H9 (cell line): ENCODE data around the gene NKX1-2. TPM values are rescaled to one million over a fixed set of nuclear protein-coding genes. Genes with fewer than 3 reads are reported as not detected.
"Not testable (repeated sequence)": the region's sequence is repeated elsewhere in the genome, so short reads cannot be mapped to it uniquely, and the experiment has no call there.

ENCODE experiments used
- DNase-seq: peaks from one replicate; pipeline ENCODE4 v3.0.0-alpha.2; 2017
- H2AFZ ChIP-seq: one replicate; pipeline ENCODE4 v1.6.1; 2013; ENCODE audit warnings: mild to moderate bottlenecking, low read length, control low read depth, moderate library complexity
- H2AK5ac ChIP-seq: 2 replicates; pipeline ENCODE4 v1.6.1; 2013; ENCODE audit warnings: low read length, control low read depth, mixed read lengths; ENCODE audit not compliant: insufficient read length
- H2BK120ac ChIP-seq: one replicate; pipeline ENCODE4 v1.6.1; 2013; ENCODE audit warnings: low read depth, mild to moderate bottlenecking, low read length, control low read depth, inconsistent platforms; ENCODE audit not compliant: poor library complexity, severe bottlenecking
- H2BK12ac ChIP-seq: 2 replicates; pipeline ENCODE4 v1.6.1; 2013; ENCODE audit warnings: low read length, control low read depth, mixed read lengths, low read depth; ENCODE audit not compliant: insufficient read length
- H2BK15ac ChIP-seq: 2 replicates; pipeline ENCODE4 v1.6.1; 2013; ENCODE audit warnings: low read depth, low read length, control low read depth
- H2BK20ac ChIP-seq: one replicate; pipeline ENCODE4 v1.6.1; 2013; ENCODE audit warnings: low read depth, mild to moderate bottlenecking, low read length, control low read depth, inconsistent platforms; ENCODE audit not compliant: poor library complexity, severe bottlenecking
- H2BK5ac ChIP-seq: 2 replicates; pipeline ENCODE4 v1.6.1; 2013; ENCODE audit warnings: low read length, control low read depth, mixed read lengths; ENCODE audit not compliant: insufficient read length
- H3K14ac ChIP-seq: 2 replicates; pipeline ENCODE4 v1.6.1; 2013; ENCODE audit warnings: low read length, control low read depth; ENCODE audit not compliant: insufficient read depth
- H3K18ac ChIP-seq: 2 replicates; pipeline ENCODE4 v1.6.1; 2013; ENCODE audit warnings: low read depth, mild to moderate bottlenecking, mixed read lengths, low read length, control low read depth; ENCODE audit not compliant: insufficient read length
- H3K23ac ChIP-seq: 2 replicates; pipeline ENCODE4 v1.6.1; 2013; ENCODE audit warnings: low read length, control low read depth, mixed read lengths, low read depth; ENCODE audit not compliant: insufficient read length
- H3K23me2 ChIP-seq: 2 replicates; pipeline ENCODE4 v1.6.1; 2013; ENCODE audit warnings: low read depth, mild to moderate bottlenecking, mixed read lengths, low read length, control low read depth; ENCODE audit not compliant: insufficient read length, poor library complexity, severe bottlenecking
- H3K27ac ChIP-seq: 2 replicates; pipeline ENCODE4 v1.5.1; 2013; ENCODE audit warnings: low read length, control low read depth, mixed read lengths, low read depth; ENCODE audit not compliant: insufficient read length
- H3K27me3 ChIP-seq: 2 replicates; pipeline ENCODE4 v1.6.1; 2013; ENCODE audit warnings: low read length, control low read depth, inconsistent platforms; ENCODE audit not compliant: insufficient read depth
- H3K4ac ChIP-seq: 2 replicates; pipeline ENCODE4 v1.6.1; 2013; ENCODE audit warnings: low read depth, mild to moderate bottlenecking, control low read depth, inconsistent platforms, low read length, moderate library complexity
- H3K4me1 ChIP-seq: 2 replicates; pipeline ENCODE4 v1.6.1; 2013; ENCODE audit warnings: low read length, control low read depth, inconsistent platforms; ENCODE audit not compliant: insufficient read depth
- H3K4me2 ChIP-seq: 2 replicates; pipeline ENCODE4 v1.6.1; 2013; ENCODE audit warnings: low read length, control low read depth, mixed read lengths; ENCODE audit not compliant: insufficient read length, insufficient read depth
- H3K56ac ChIP-seq: 2 replicates; pipeline ENCODE4 v1.6.1; 2013; ENCODE audit warnings: low read depth, mild to moderate bottlenecking, mixed read lengths, low read length, control low read depth; ENCODE audit not compliant: insufficient read length
- H3K79me1 ChIP-seq: 2 replicates; pipeline ENCODE4 v1.6.1; 2013; ENCODE audit warnings: low read depth, mild to moderate bottlenecking, moderate library complexity, low read length, control low read depth, inconsistent platforms; ENCODE audit not compliant: insufficient read depth, poor library complexity, severe bottlenecking
- H3K79me2 ChIP-seq: 2 replicates; pipeline ENCODE4 v1.6.1; 2013; ENCODE audit warnings: low read length, control low read depth, inconsistent platforms; ENCODE audit not compliant: insufficient read depth
- H3K9ac ChIP-seq: 2 replicates; pipeline ENCODE4 v1.6.1; 2013; ENCODE audit warnings: low read length, control low read depth, mixed read lengths; ENCODE audit not compliant: insufficient read length; ENCODE audit errors: extremely low read depth
- H3K9me3 ChIP-seq: one replicate; pipeline ENCODE4 v1.6.1; 2013; ENCODE audit warnings: low read depth, low read length, inconsistent platforms; ENCODE audit not compliant: control insufficient read depth
- H3T11ph ChIP-seq: one replicate; pipeline ENCODE4 v1.6.1; 2013; ENCODE audit warnings: mild to moderate bottlenecking, low read length, control low read depth, inconsistent platforms
- H4K20me1 ChIP-seq: one replicate; pipeline ENCODE4 v1.6.1; 2013; ENCODE audit not compliant: control insufficient read depth, insufficient read length, insufficient read depth
- H4K5ac ChIP-seq: 2 replicates; pipeline ENCODE4 v1.6.1; 2013; ENCODE audit warnings: low read depth, mild to moderate bottlenecking, mixed read lengths, low read length, control low read depth; ENCODE audit not compliant: insufficient read length
- H4K8ac ChIP-seq: replicated peaks from 2 replicates; pipeline ENCODE4 v1.6.1; 2013; ENCODE audit warnings: low read length, control low read depth, mixed read lengths, low read depth; ENCODE audit not compliant: insufficient read length
- H4K91ac ChIP-seq: 2 replicates; pipeline ENCODE4 v1.6.1; 2013; ENCODE audit warnings: low read depth, mild to moderate bottlenecking, moderate library complexity, mixed read lengths, low read length, control low read depth; ENCODE audit not compliant: insufficient read length
- H3K27ac Mint-ChIP-seq, 3 experiments: 2 replicates in 2 of 3; 3 replicates in 1 of 3; pipeline ENCODE4 v1.8.0; 2020 to 2021; ENCODE audit warnings: mixed read lengths in 3 of 3, mild to moderate bottlenecking in 1 of 3, moderate library complexity in 1 of 3
- H3K27me3 Mint-ChIP-seq: 2 replicates; pipeline ENCODE4 v1.8.0; 2021; ENCODE audit warnings: low read depth, mild to moderate bottlenecking, moderate library complexity, mixed read lengths
- H3K36me3 Mint-ChIP-seq, 3 experiments: 2 replicates in 2 of 3; 3 replicates in 1 of 3; pipeline ENCODE4 v1.8.0; 2020 to 2021; ENCODE audit warnings: low read depth in 3 of 3, mixed read lengths in 3 of 3; ENCODE audit not compliant: insufficient read depth in 1 of 3
- H3K4me1 Mint-ChIP-seq, 2 experiments: 2 replicates each; pipeline ENCODE4 v1.8.0; 2020; ENCODE audit warnings: mixed read lengths in 2 of 2
- H3K4me3 Mint-ChIP-seq, 2 experiments: 2 replicates in 1 of 2; 3 replicates in 1 of 2; pipeline ENCODE4 v1.8.0; 2020 to 2021; ENCODE audit warnings: mild to moderate bottlenecking in 2 of 2, mixed read lengths in 2 of 2, moderate library complexity in 1 of 2
- H3K9me3 Mint-ChIP-seq, 2 experiments: 2 replicates in 1 of 2; 3 replicates in 1 of 2; pipeline ENCODE4 v1.8.0; 2020; ENCODE audit warnings: mild to moderate bottlenecking in 2 of 2, mixed read lengths in 2 of 2, moderate library complexity in 1 of 2
- WGBS: extraction: QIAGEN DNeasy Blood & Tissue Kit; methylation state at CpG from one replicate; pipeline ENCODE4 v1.1.7; 2013; ENCODE audit warnings: missing lambda C conversion rate, low lambda C conversion rate, mixed read lengths; ENCODE audit not compliant: insufficient read length; ENCODE audit errors: extremely low coverage; 5-methylcytosine and 5-hydroxymethylcytosine counted together
- total RNA-seq: library from RNA; stranded (reverse); gene quantifications from 2 replicates; pipeline ENCODE4 v1.2.1, GENCODE V29; 2021
- TF ChIP-seq, protein P1 (sequence below): fragments of 200-600 bp; sonication (generic); conservative IDR thresholded peaks from 3 replicates; pipeline ENCODE4 v1.8.0; 2021; ENCODE audit warnings: antibody characterized with exemption, mild to moderate bottlenecking

NKX1-2 gene
- total RNA-seq, 1 experiment from 2014 or later = 15.3 TPM

DNA sequence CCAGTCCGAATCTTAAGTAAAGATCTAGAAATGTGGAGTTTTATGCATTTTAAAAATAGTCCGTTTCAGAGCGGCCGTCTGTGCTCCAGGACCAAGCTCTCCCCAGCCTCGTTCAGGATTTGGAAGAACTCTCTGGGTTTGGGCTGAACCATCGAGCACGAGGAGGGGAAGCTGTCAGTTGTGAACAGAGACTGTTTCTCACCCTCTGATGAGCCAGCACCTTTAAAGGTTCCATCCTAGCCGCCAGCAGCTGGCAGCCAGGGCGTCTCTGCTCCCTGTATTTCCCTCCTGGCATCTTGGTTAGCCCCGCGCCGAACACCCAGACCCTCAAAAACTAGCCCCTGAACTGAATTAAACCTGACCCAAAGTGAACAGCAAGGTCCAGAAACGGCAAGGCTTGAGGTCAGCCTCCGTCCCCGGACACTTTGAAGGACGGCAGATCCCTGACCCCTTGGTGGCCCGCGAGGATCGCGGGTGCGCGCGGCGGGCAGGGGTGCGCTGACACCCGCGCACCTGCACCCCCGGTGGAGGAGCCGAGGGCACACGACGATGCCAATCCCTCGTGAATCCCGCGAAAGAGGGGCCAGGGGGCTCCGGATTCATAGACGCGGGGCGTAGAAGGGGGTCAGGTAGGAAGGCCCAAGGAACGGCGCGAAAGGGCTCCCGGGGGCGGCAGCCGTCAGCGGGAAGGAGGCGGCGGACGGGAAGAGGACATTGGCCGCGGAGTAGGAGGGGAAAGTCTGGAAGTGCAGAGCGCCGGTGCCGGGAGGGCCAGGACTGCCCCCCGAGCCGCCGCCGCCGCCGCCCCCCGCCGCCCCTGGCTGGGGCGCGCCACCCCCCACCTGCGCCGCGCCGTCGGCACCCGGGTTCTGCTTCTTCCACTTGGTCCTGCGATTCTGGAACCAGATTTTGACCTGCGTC lies 2.7 kb downstream of the NKX1-2 start:
- H3K4ac ChIP-seq = no peak overlapping the region
- H2BK120ac ChIP-seq = no peak overlapping the region
- H3K9ac ChIP-seq = no peak overlapping the region
- WGBS = no CpG with 5 or more reads among the region's 71 CpGs
- Mint-ChIP-seq H3K27me3 (peaks cover 67% of the 10 kb centered on the region), H3K36me3 (peaks cover 0 to 9% (median 0%) of the 10 kb centered on the region in 3 experiments; a peak in 3 of 7 replicates), H3K4me3 (peak overlapping the region; percentile 67 to 76), H3K27ac (no peak overlapping the region), H3K9me3 (no peaks in the 10 kb centered on the region; a peak in 2 of 5 replicates), H3K4me1 (peaks cover 32 to 37% of the 10 kb centered on the region in 2 experiments)
- H3K4me2 ChIP-seq = peak overlapping the region; percentile 72
- no peaks in the 10 kb centered on the region for H3K9me3 ChIP-seq
- H3K23ac ChIP-seq = no peak overlapping the region
- H2BK5ac ChIP-seq = no peak overlapping the region
- DNase-seq = no peak
- no peak overlapping the region for H3K27ac ChIP-seq
- peaks cover 15% of the 10 kb centered on the region; the same call in 1 of the 2 replicates for H3K27me3 ChIP-seq
- H2BK15ac ChIP-seq = no peak overlapping the region
- H2AFZ ChIP-seq = no peak overlapping the region
- H4K8ac ChIP-seq = no peak overlapping the region
- peaks cover 23% of the 10 kb centered on the region for H3K23me2 ChIP-seq
- H4K91ac ChIP-seq = no peak overlapping the region
- no peaks in the 10 kb centered on the region for H4K20me1 ChIP-seq
- no peaks in the 10 kb centered on the region for H3K79me1 ChIP-seq
- H2BK12ac ChIP-seq = no peak overlapping the region
- no peak overlapping the region; the same call in 1 of the 2 replicates for H3K14ac ChIP-seq
- no peak overlapping the region for H3K18ac ChIP-seq
- no peak overlapping the region for H2BK20ac ChIP-seq
- no peak overlapping the region for H3T11ph ChIP-seq
- no peaks in the 10 kb centered on the region for H3K79me2 ChIP-seq
- TF ChIP-seq, protein P1, sequence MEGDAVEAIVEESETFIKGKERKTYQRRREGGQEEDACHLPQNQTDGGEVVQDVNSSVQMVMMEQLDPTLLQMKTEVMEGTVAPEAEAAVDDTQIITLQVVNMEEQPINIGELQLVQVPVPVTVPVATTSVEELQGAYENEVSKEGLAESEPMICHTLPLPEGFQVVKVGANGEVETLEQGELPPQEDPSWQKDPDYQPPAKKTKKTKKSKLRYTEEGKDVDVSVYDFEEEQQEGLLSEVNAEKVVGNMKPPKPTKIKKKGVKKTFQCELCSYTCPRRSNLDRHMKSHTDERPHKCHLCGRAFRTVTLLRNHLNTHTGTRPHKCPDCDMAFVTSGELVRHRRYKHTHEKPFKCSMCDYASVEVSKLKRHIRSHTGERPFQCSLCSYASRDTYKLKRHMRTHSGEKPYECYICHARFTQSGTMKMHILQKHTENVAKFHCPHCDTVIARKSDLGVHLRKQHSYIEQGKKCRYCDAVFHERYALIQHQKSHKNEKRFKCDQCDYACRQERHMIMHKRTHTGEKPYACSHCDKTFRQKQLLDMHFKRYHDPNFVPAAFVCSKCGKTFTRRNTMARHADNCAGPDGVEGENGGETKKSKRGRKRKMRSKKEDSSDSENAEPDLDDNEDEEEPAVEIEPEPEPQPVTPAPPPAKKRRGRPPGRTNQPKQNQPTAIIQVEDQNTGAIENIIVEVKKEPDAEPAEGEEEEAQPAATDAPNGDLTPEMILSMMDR = no peak
- no peak overlapping the region for H3K56ac ChIP-seq
- H2AK5ac ChIP-seq = no peak overlapping the region
- no peak overlapping the region for H4K5ac ChIP-seq
- H3K4me1 ChIP-seq = peaks cover 6% of the 10 kb centered on the region; the same call in 1 of the 2 replicates

DNA sequence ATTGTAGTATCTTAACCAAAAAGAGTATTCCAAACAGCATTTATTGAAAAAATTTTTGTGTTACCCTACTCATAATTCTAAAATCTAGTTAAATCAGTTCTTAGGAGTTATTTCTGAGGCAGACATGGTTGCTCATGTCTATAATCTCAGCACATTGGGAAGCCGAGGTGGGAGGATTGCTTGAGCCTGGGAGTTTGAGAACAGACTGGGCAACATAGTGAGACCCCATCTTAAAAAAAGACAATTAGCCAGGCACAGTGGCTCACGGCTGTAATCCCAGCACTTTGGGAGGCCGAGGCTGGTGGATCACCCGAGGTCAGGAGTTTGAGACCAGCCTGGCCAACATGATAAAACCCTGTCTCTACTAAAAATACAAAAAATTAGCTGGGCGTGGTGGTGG lies 8.1 kb downstream of the NKX1-2 start:
- not testable (repeated sequence) for H3K36me3 Mint-ChIP-seq, H4K8ac ChIP-seq, H2BK20ac ChIP-seq, H3K79me2 ChIP-seq, H3K9me3 ChIP-seq, H2BK5ac ChIP-seq, H3K56ac ChIP-seq, H3K4me1 Mint-ChIP-seq, H3K9ac ChIP-seq, H3K14ac ChIP-seq, H4K5ac ChIP-seq, H3K4me3 Mint-ChIP-seq, H2BK120ac ChIP-seq, H4K91ac ChIP-seq, H3K27ac ChIP-seq, H4K20me1 ChIP-seq, H3K23ac ChIP-seq, H3T11ph ChIP-seq, H3K9me3 Mint-ChIP-seq, H3K18ac ChIP-seq, H3K27me3 ChIP-seq, DNase-seq, H3K23me2 ChIP-seq, H3K27ac Mint-ChIP-seq, H2BK15ac ChIP-seq, H2BK12ac ChIP-seq, H3K4me1 ChIP-seq, H3K4me2 ChIP-seq, H3K4ac ChIP-seq, H2AFZ ChIP-seq, H3K79me1 ChIP-seq, H2AK5ac ChIP-seq
- no CpG with 5 or more reads among the region's 5 CpGs for WGBS
- H3K27me3 Mint-ChIP-seq = peaks cover 25% of the 10 kb centered on the region
